B cell (primary cell): ENCODE data around the gene PRKCB. TPM values are rescaled to one million over a fixed set of nuclear protein-coding genes. Genes with fewer than 3 reads are reported as not detected.

Experiments
- ATAC-seq: fragments of 200-7000 bp; cut with Tn5 transposase; one replicate; pipeline ENCODE4 v1.10.0; 2021; ENCODE audit warnings: low read depth, mild to moderate bottlenecking, moderate number of reproducible peaks, moderate library complexity
- CTCF ChIA-PET: fragments of 350-600 bp; sonication (Branson Sonifier 250); formaldehyde crosslinking; loops from one replicate; lab custom pipeline; 2021; ENCODE audit warnings: antibody characterized with exemption, inconsistent platforms; lab: Charles Lee
- POLR2A ChIA-PET: fragments of 350-600 bp; sonication (Branson Sonifier 250); formaldehyde crosslinking; loops from one replicate; lab custom pipeline; 2021; ENCODE audit warnings: antibody characterized with exemption; lab: Charles Lee
- DNase-seq: peaks from one replicate; pipeline ENCODE4 v3.0.0; 2013
- H2AFZ ChIP-seq: 2 replicates; pipeline ENCODE4 v1.6.1; 2012; ENCODE audit warnings: mild to moderate bottlenecking, low read depth, low read length; ENCODE audit not compliant: insufficient read depth, poor library complexity, severe bottlenecking
- H3K27ac ChIP-seq, 2 donors: 1 replicate in 1 of 2; 2 replicates in 1 of 2; pipeline ENCODE4 v1.5.1; 2012 to 2013; ENCODE audit warnings: low read length in 2 of 2, mild to moderate bottlenecking in 2 of 2, moderate library complexity in 1 of 2
- H3K27me3 ChIP-seq, 4 experiments: fragments of 200-600 bp in 1 of 4; sonication (generic) in 1 of 4; replicated peaks in 1 of 4; 1 replicate in 2 of 4; 2 replicates in 2 of 4; pipeline versions ENCODE4 v1.6.1 to v1.7.0; 2013 to 2016; ENCODE audit warnings: low read length in 3 of 4, mild to moderate bottlenecking in 2 of 4, mixed read lengths in 1 of 4, moderate library complexity in 1 of 4; ENCODE audit not compliant: insufficient read depth in 4 of 4, control insufficient read depth in 3 of 4; ENCODE audit errors: control extremely low read depth in 1 of 4
- H3K36me3 ChIP-seq, 2 experiments: replicated peaks in 1 of 2; 1 replicate in 1 of 2; 2 replicates in 1 of 2; pipeline versions ENCODE4 v1.6.1 to v1.7.1; 2013; ENCODE audit warnings: low read length in 1 of 2; ENCODE audit not compliant: insufficient read depth in 2 of 2, control insufficient read depth in 1 of 2; ENCODE audit errors: control extremely low read depth in 1 of 2, extremely low read depth in 1 of 2
- H3K4me1 ChIP-seq, 2 donors: fragments of 200-600 bp in 1 of 2; sonication (generic) in 1 of 2; 1 replicate in 1 of 2; 2 replicates in 1 of 2; pipeline versions ENCODE4 v1.5.1 to v1.6.1; 2013 to 2017; ENCODE audit warnings: low read length in 2 of 2; ENCODE audit not compliant: control insufficient read depth in 2 of 2, insufficient read depth in 2 of 2
- H3K4me2 ChIP-seq: replicated peaks from 2 replicates; pipeline ENCODE3; 2012; ENCODE audit warnings: mild to moderate bottlenecking, low read depth, low read length; ENCODE audit not compliant: poor library complexity, severe bottlenecking
- H3K4me3 ChIP-seq, 5 experiments: fragments of 200-600 bp in 1 of 5; sonication (generic) in 1 of 5; 1 replicate in 3 of 5; 2 replicates in 2 of 5; pipeline versions ENCODE4 v1.5.1 to v1.7.0; 2011 to 2016; ENCODE audit warnings: low read length in 4 of 5, mild to moderate bottlenecking in 4 of 5, low read depth in 2 of 5, control low read depth in 1 of 5, moderate library complexity in 1 of 5; ENCODE audit not compliant: insufficient read depth in 1 of 5; ENCODE audit errors: control extremely low read depth in 1 of 5, extremely low read depth in 1 of 5
- H3K79me2 ChIP-seq: fragments of 200-600 bp; sonication (generic); one replicate; pipeline ENCODE4 v1.6.0; 2016; ENCODE audit warnings: low read length; ENCODE audit not compliant: control insufficient read depth, insufficient read depth
- H3K9ac ChIP-seq: fragments of 200-600 bp; sonication (generic); 2 replicates; pipeline ENCODE4 v1.6.1; 2017; ENCODE audit warnings: mild to moderate bottlenecking, low read length, moderate library complexity
- H3K9me3 ChIP-seq, 3 donors: one replicate each; pipeline versions ENCODE4 v1.6.1 to v1.7.1; 2013; ENCODE audit warnings: low read length in 2 of 3; ENCODE audit not compliant: control insufficient read depth in 2 of 3, insufficient read depth in 1 of 3; ENCODE audit errors: control extremely low read depth in 1 of 3
- H4K20me1 ChIP-seq: 2 replicates; pipeline ENCODE4 v1.6.0; 2012; ENCODE audit warnings: mild to moderate bottlenecking, low read length; ENCODE audit not compliant: insufficient read depth, control insufficient read depth, poor library complexity, severe bottlenecking
- H3K27ac Mint-ChIP-seq: one replicate; pipeline ENCODE4 v1.8.0; 2021; ENCODE audit warnings: mixed read lengths
- H3K27me3 Mint-ChIP-seq: one replicate; pipeline ENCODE4 v1.8.0; 2021; ENCODE audit warnings: mixed read lengths
- H3K4me1 Mint-ChIP-seq: one replicate; pipeline ENCODE4 v1.8.0; 2021; ENCODE audit warnings: mixed read lengths
- H3K4me3 Mint-ChIP-seq: one replicate; pipeline ENCODE4 v1.8.0; 2021; ENCODE audit warnings: mixed read lengths
- H3K9me3 Mint-ChIP-seq: one replicate; pipeline ENCODE4 v1.8.0; 2022; ENCODE audit warnings: mixed read lengths; ENCODE audit not compliant: insufficient read depth
- EZH2 ChIP-seq: IDR thresholded peaks from 2 replicates; pipeline ENCODE4 v1.6.1; 2012; ENCODE audit warnings: borderline replicate concordance, low read depth, mild to moderate bottlenecking, moderate library complexity, low read length; ENCODE audit not compliant: insufficient read depth, poor library complexity, severe bottlenecking
- WGBS: methylation state at CpG from one replicate; pipeline ENCODE4 v1.1.5; 2013; ENCODE audit warnings: missing lambda C conversion rate; ENCODE audit not compliant: insufficient coverage; 5-methylcytosine and 5-hydroxymethylcytosine counted together
- intact Hi-C: fragments of 100-400 bp; cut with micrococcal nuclease; formaldehyde crosslinking; loops from one replicate; pipeline ENCODE4 v1.10.0; 2022
- polyA plus RNA-seq: library from polyadenylated mRNA; depleted of rRNA; stranded (reverse); fragments of >200 nt; gene quantifications from 2 replicates; pipeline ENCODE4 v1.2.3, GENCODE V29; 2012
- total RNA-seq, 2 donors: library from RNA; stranded (reverse); fragments of 120-200 nt in 1 of 2; gene quantifications; 1 replicate in 1 of 2; 2 replicates in 1 of 2; pipeline versions ENCODE4 v1.2.3 to v1.2.4, GENCODE V29; 2013 to 2022
- TF ChIP-seq, protein P1 (sequence below): fragments of 200-600 bp; IDR thresholded peaks from one replicate; pipeline ENCODE4 v1.8.0; 2022; ENCODE audit warnings: antibody characterized with exemption, mild to moderate bottlenecking

The PRKCB gene
- total and polyA plus RNA-seq, 2 donors (not counting 1 experiment from before 2014, with no cell fraction given), result 106 to 373 TPM

DNA sequence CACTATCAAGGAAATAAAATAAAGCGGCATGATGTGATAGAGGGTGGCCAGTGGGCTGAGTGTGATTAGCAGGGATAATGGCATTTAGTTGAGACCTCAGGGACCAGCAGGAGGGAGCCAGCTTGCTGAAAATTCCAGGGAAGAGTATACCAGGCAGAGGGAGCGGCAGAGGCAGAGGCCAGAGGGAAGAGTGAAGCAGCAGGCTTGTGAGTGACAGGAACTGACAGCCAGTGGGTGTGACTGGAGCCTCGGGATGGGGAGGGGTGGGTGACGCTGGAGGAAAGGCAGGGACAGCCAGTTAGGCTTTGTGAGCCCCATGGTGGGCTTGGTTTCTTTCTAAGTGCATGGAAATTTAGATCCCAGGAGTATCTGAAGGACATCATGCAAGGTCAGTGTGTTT, 210.7 kb downstream of the PRKCB start:
- Mint-ChIP-seq H3K27me3 (no peaks in the 10 kb centered on the region), H3K9me3 (no peaks in the 10 kb centered on the region), H3K4me1 (peaks cover 18% of the 10 kb centered on the region), H3K27ac (no peak overlapping the region), H3K4me3 (no peak overlapping the region)
- no peak overlapping the region for H3K4me2 ChIP-seq
- H3K4me1 ChIP-seq, result no peaks in the 10 kb centered on the region
- no peak for ATAC-seq
- H3K79me2 ChIP-seq, result peaks cover 95% of the 10 kb centered on the region
- 98% methylated on average over 4 of the region's 4 CpGs for WGBS
- POLR2A ChIA-PET, result interaction anchor here (1.0 kb wide), 1 partner anchor 26 kb away, joined by 3 read pairs; no protein-coding TSS in a partner anchor
- H3K36me3 ChIP-seq, result peaks cover 2 to 78% of the 10 kb centered on the region in 2 experiments
- intact Hi-C loops, result no loop called here
- no peak for TF ChIP-seq EZH2
- TF ChIP-seq, protein P1, sequence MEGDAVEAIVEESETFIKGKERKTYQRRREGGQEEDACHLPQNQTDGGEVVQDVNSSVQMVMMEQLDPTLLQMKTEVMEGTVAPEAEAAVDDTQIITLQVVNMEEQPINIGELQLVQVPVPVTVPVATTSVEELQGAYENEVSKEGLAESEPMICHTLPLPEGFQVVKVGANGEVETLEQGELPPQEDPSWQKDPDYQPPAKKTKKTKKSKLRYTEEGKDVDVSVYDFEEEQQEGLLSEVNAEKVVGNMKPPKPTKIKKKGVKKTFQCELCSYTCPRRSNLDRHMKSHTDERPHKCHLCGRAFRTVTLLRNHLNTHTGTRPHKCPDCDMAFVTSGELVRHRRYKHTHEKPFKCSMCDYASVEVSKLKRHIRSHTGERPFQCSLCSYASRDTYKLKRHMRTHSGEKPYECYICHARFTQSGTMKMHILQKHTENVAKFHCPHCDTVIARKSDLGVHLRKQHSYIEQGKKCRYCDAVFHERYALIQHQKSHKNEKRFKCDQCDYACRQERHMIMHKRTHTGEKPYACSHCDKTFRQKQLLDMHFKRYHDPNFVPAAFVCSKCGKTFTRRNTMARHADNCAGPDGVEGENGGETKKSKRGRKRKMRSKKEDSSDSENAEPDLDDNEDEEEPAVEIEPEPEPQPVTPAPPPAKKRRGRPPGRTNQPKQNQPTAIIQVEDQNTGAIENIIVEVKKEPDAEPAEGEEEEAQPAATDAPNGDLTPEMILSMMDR, result no peak
- H3K9me3 ChIP-seq, result no peaks in the 10 kb centered on the region
- H3K27ac ChIP-seq, result no peak overlapping the region
- H2AFZ ChIP-seq, result no peak overlapping the region
- no peaks in the 10 kb centered on the region for H3K27me3 ChIP-seq
- no peak overlapping the region for H3K4me3 ChIP-seq
- CTCF ChIA-PET, result interaction anchor here (2.1 to 16.0 kb wide), 3 partner anchors 207 to 459 kb away, joined by 12 to 296 read pairs (median 125); partner anchors contain the start of gene CACNG3
- no peak overlapping the region for H3K9ac ChIP-seq
- peaks cover 88% of the 10 kb centered on the region for H4K20me1 ChIP-seq
- DNase-seq, result no peak

DNA sequence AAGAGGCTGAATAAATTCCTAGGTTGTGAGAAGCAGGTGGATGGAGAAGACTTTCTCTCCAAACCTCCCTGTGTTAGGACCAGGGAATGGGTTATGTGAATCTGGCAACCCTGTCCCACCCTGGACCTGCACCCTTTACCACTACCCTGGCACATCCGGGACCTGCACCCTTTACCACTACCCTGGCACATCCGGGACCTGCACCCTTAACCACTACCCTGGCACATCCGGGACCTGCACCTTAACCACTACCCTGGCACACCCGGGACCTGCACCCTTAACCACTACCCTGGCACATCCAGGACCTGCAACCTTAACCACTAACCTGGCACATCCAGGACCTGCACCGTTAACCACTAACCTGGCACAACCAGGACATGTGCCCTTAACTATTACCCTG, 213.3 kb downstream of the PRKCB start:
- Histone ChIP-seq H3K9ac (no peak overlapping the region), H3K4me2 (no peak overlapping the region), H3K9me3 (no peaks in the 10 kb centered on the region), H3K79me2 (peaks cover 94% of the 10 kb centered on the region), H4K20me1 (peaks cover 94% of the 10 kb centered on the region), H3K4me1 (no peaks in the 10 kb centered on the region), H2AFZ (no peak overlapping the region), H3K36me3 (peaks cover 2 to 80% of the 10 kb centered on the region in 2 experiments), H3K27ac (no peak overlapping the region), H3K27me3 (no peaks in the 10 kb centered on the region), H3K4me3 (no peak overlapping the region)
- ATAC-seq (no peak), DNase-seq (no peak)
- intact Hi-C loops, result no loop called here
- TF ChIP-seq, protein P1, result no peak
- TF ChIP-seq EZH2, result no peak
- ChIA-PET CTCF (no interaction called here), POLR2A (no interaction called here)
- Mint-ChIP-seq H3K27ac (peak overlapping the region; percentile 51), H3K4me3 (no peak overlapping the region), H3K27me3 (no peaks in the 10 kb centered on the region), H3K4me1 (peaks cover 16% of the 10 kb centered on the region), H3K9me3 (no peaks in the 10 kb centered on the region)
- 85% methylated on average over 5 of the region's 5 CpGs for WGBS
